Tibial nerve (tissue), 4 donors: ENCODE results near the gene FAM171A1. TPM values are rescaled to one million over a fixed set of nuclear protein-coding genes. Genes with fewer than 3 reads are reported as not detected.
A peak's percentile ranks its signal among the peaks of the same experiment; 100 is the strongest.

Experiments used
- DNase-seq, 2 donors: peaks; one replicate each; pipeline ENCODE4 v3.0.0-alpha.2; 2019; ENCODE audit warnings: low spot score in 2 of 2
- H3K27ac ChIP-seq, 4 donors: fragments of 200-600 bp; sonication (generic) in 3 of 4; one replicate each; pipeline ENCODE4 v1.5.1; 2017 to 2019; ENCODE audit warnings: mild to moderate bottlenecking in 1 of 4
- H3K27me3 ChIP-seq, 2 donors: fragments of 200-600 bp; sonication (generic) in 1 of 2; one replicate each; pipeline versions ENCODE4 v1.5.1 to v1.6.0; 2017 to 2019
- H3K36me3 ChIP-seq, 3 donors: fragments of 200-600 bp; sonication (generic); one replicate each; pipeline ENCODE4 v1.5.1; 2018 to 2019
- H3K4me1 ChIP-seq, 4 donors: fragments of 200-600 bp; sonication (generic) in 3 of 4; one replicate each; pipeline ENCODE4 v1.5.1; 2017 to 2019
- H3K4me3 ChIP-seq, 4 donors: fragments of 200-600 bp; sonication (generic) in 3 of 4; one replicate each; pipeline ENCODE4 v1.5.1; 2017 to 2019; ENCODE audit warnings: mild to moderate bottlenecking in 1 of 4, moderate library complexity in 1 of 4
- H3K9me3 ChIP-seq, 4 donors: fragments of 200-600 bp; sonication (generic) in 3 of 4; one replicate each; pipeline ENCODE4 v1.5.1; 2017 to 2019
- CTCF ChIP-seq, 5 experiments: fragments of 200-600 bp in 3 of 5; fragments of 450-650 bp in 2 of 5; sonication (generic) in 3 of 5; IDR thresholded peaks; one replicate each; pipeline ENCODE4 v1.5.1; 2016 to 2019; ENCODE audit warnings: antibody characterized with exemption in 5 of 5, mild to moderate bottlenecking in 3 of 5, moderate library complexity in 2 of 5
- EP300 ChIP-seq, 2 donors: sonication (generic); formaldehyde crosslinking; IDR thresholded peaks; one replicate each; pipeline ENCODE4 v1.6.1; 2017; ENCODE audit warnings: antibody characterized with exemption in 2 of 2, mild to moderate bottlenecking in 1 of 2
- POLR2A ChIP-seq, 2 donors: fragments of 450-650 bp; IDR thresholded peaks; one replicate each; pipeline ENCODE4 v1.6.1; 2017; ENCODE audit warnings: antibody characterized with exemption in 2 of 2, mild to moderate bottlenecking in 2 of 2, moderate library complexity in 2 of 2
- WGBS, 2 donors: methylation state at CpG; one replicate each; pipeline ENCODE4 v1.1.5; 2018; 5-methylcytosine and 5-hydroxymethylcytosine counted together
- total RNA-seq, 4 donors: library from RNA; depleted of rRNA; stranded (reverse); fragments of >200 nt; gene quantifications; one replicate each; pipeline ENCODE4 v1.1.0, GENCODE V29; 2016

FAM171A1 gene
- total RNA-seq, 4 donors from 2014 or later, result 15.3 to 31.2 (median 21.2) TPM

DNA sequence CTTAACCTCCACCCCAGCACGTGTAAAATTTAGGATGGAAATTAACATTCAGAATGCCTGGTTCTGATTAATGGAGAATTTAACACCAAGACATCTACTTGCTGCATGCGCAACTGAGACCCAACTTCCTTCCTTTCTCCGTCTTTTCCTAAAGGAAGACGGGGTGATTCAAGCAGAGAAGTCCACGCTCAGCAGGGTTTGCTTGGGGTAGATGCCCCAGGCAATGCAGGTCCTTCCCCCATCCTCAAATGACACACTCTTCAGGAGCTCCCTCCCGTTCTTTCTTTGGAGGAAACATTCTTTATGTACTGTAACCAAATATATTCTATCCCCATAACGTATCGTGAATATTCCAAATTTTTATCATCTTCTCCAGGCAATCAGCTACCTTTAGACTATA, 47.0 kb downstream of the FAM171A1 start:
- no peak overlapping the region for H3K4me3 ChIP-seq
- no peak for TF ChIP-seq POLR2A (IDR thresholded peaks at IDR 0.05)
- TF ChIP-seq EP300 (IDR thresholded peaks at IDR 0.05), result no peak
- TF ChIP-seq CTCF (IDR thresholded peaks at IDR 0.05), result no peak
- H3K27ac ChIP-seq, result no peak overlapping the region
- no peaks in the 10 kb centered on the region for H3K9me3 ChIP-seq
- no peaks in the 10 kb centered on the region for H3K36me3 ChIP-seq
- H3K27me3 ChIP-seq, result no peaks in the 10 kb centered on the region
- WGBS, 2 donors, result 86 to 87% methylated on average over 8 of the region's 8 CpGs
- DNase-seq, result no peak
- H3K4me1 ChIP-seq, result peaks cover 0 to 23% (median 5%) of the 10 kb centered on the region in 4 donors

DNA sequence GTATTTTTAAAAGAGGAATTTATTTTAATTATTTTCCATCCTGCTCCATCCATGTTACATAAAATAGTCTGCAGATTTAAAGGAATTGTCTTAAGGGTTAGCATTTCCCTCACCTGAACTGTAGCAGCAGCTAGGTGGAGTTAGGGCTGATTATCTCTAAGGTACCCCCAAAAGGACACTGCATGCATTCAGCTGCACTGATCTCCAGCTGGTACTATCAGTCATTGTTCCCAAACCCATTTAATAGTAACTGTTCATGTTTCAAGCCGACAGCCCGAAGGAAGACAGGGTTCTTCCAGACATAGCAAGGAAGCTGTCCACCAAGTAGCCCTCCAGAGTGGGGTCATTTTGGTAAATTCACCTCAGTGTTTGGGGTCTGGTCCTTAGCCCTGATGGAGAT, 48.7 kb downstream of the FAM171A1 start:
- Histone ChIP-seq H3K9me3 (no peaks in the 10 kb centered on the region), H3K27ac (no peak overlapping the region), H3K4me3 (no peak overlapping the region), H3K27me3 (no peaks in the 10 kb centered on the region), H3K36me3 (no peaks in the 10 kb centered on the region), H3K4me1 (peaks cover 0 to 23% (median 5%) of the 10 kb centered on the region in 4 donors)
- TF ChIP-seq CTCF (IDR thresholded peaks at IDR 0.05) (no peak), POLR2A (IDR thresholded peaks at IDR 0.05) (no peak), EP300 (IDR thresholded peaks at IDR 0.05) (no peak)
- 19 to 50% methylated on average over 2 of the region's 2 CpGs for WGBS, 2 donors
- no peak for DNase-seq

DNA sequence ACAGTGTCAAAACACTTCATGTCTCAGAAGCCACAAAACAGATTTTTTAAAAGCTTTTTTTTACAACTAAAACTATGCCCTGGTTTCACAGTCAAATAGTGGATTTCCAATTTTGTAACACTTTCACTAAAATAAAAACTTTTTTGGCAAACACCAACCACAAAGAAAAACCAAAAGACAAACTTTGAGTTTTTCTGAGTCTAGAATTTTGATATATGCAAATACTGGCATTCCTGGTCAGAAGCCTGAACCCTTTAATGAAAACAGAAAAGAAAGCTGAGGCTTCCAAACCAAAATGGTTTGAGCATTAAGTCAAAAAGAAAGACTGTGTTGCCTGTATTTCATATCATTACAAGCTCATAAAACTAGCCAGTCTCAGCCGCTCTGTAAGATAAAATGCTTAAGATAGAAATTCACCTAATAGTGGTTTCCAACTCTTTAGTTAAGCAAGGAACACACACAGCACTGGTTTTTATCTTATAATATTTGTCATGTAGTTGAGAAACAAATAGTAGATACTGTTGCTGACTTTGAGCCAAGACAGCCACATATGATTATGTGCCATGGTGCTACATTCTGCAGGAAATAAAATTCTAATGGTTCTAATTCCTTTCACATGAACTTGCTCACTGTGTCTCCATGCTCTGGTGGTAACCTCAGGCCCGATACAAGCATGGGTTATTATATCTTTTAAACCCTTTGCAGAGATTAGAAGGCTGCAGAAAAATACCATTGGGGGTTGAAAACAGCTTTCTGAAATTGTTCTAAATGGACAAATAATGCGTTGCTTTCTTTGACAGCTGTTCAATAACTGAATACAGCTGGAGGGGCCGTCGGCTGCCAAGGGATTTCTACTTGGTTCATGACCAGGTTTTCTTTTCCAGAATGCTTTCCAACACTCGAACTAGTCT, 49.4 kb downstream of the FAM171A1 start:
- 14 to 26% methylated on average over 6 of the region's 6 CpGs for WGBS, 2 donors
- no peak for DNase-seq
- Histone ChIP-seq H3K27me3 (no peaks in the 10 kb centered on the region), H3K9me3 (no peaks in the 10 kb centered on the region), H3K27ac (peak overlapping the region in 1 of 4 donors; percentile 15), H3K4me3 (no peak overlapping the region), H3K36me3 (no peaks in the 10 kb centered on the region), H3K4me1 (peaks cover 0 to 21% (median 5%) of the 10 kb centered on the region in 4 donors)
- TF ChIP-seq EP300 (IDR thresholded peaks at IDR 0.05) (no peak), CTCF (IDR thresholded peaks at IDR 0.05) (no peak), POLR2A (IDR thresholded peaks at IDR 0.05) (no peak)

DNA sequence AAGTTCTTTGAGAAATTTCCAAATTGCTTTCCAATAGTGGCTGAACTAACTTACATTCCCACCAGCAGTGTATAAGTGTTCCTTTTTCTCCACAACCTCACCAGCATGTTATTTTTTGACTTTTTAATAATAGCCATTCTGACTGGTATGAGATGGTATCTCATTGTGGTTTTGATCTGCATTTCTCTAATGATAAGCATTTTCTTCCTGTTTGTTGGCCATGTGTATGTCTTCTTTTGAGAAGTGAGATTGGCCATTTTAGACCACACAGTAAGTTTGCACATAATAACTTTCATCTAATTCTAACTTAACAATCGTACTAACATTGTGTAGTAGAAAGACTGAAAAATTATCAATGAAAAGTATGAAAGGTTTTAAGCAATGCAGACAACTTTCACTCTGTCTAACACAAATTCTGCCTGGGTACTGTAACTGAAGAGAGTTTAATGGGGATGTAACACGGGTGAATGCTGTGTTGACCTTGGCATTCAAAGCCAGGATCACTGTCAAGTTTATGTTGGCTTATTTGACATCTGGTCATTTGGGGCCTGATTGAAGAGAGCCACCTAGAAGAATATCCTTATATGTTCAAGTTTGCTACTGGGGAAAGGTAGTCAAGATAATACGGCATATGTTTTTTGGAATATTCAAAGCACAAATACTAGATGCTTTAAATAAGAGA, 50.4 kb downstream of the FAM171A1 start:
- WGBS, 2 donors, result 54 to 58% methylated on average over 3 of the region's 3 CpGs
- H3K9me3 ChIP-seq, result no peaks in the 10 kb centered on the region
- H3K27me3 ChIP-seq, result no peaks in the 10 kb centered on the region
- H3K4me3 ChIP-seq, result no peak overlapping the region
- DNase-seq, result no peak
- no peak overlapping the region for H3K27ac ChIP-seq
- no peaks in the 10 kb centered on the region for H3K36me3 ChIP-seq
- peaks cover 0 to 21% (median 5%) of the 10 kb centered on the region in 4 donors for H3K4me1 ChIP-seq
- TF ChIP-seq CTCF (IDR thresholded peaks at IDR 0.05) (no peak), EP300 (IDR thresholded peaks at IDR 0.05) (no peak), POLR2A (IDR thresholded peaks at IDR 0.05) (no peak)

DNA sequence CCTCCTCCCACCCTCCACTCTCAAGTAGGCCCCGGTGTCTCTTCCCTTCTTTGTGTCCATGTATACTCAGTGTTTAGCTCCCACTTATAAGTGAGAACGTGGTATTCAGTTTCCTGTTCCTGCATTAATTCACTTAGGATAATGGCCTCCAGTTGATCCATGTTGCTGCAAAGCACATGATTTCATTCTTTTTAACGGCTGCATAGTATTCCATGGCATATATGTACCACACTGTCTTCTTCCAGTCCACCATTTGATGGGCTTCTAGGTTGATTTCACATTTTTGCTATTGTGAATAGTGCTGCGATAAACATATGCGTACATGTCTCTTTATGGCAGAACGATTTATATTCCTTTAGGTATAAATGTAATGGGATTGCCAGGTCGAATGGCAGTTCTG, 51.0 kb downstream of the FAM171A1 start:
- no peaks in the 10 kb centered on the region for H3K36me3 ChIP-seq
- no peaks in the 10 kb centered on the region for H3K27me3 ChIP-seq
- peaks cover 0 to 21% (median 5%) of the 10 kb centered on the region in 4 donors for H3K4me1 ChIP-seq
- H3K27ac ChIP-seq, result no peak overlapping the region
- WGBS, 2 donors, result 96% methylated on average over 7 of the region's 7 CpGs
- DNase-seq, result no peak
- H3K9me3 ChIP-seq, result no peaks in the 10 kb centered on the region
- TF ChIP-seq POLR2A (IDR thresholded peaks at IDR 0.05) (no peak), EP300 (IDR thresholded peaks at IDR 0.05) (no peak), CTCF (IDR thresholded peaks at IDR 0.05) (no peak)
- no peak overlapping the region for H3K4me3 ChIP-seq
